GM12878 (cell line): ENCODE results near the gene CYBC1. TPM values are rescaled to one million over a fixed set of nuclear protein-coding genes. Genes with fewer than 3 reads are reported as not detected.
"Not testable (repeated sequence)": the region's sequence is repeated elsewhere in the genome, so short reads cannot be mapped to it uniquely, and the experiment has no call there.

ENCODE experiments used
- ATAC-seq: fragments of 200-7000 bp; cut with Tn5 transposase; 3 replicates; pipeline ENCODE4 v1.9.1; 2020; ENCODE audit warnings: mild to moderate bottlenecking, moderate library complexity
- BruUV-seq: library from RNA; stranded (reverse); fragments of 400-500 nt; replicated peaks from 2 replicates; lab custom pipeline; 2021; lab: Mats Ljungman, UMichigan
- CTCF ChIA-PET: fragments of 300-600 bp; sonication (Branson Sonifier 250); formaldehyde crosslinking; extraction: SDS; loops from one replicate; lab custom pipeline; 2021; ENCODE audit warnings: inconsistent platforms; lab: Yijun Ruan, JAX
- POLR2A ChIA-PET: fragments of 350-600 bp; formaldehyde crosslinking; extraction: SDS; loops from one replicate; lab custom pipeline; 2021; ENCODE audit warnings: inconsistent platforms; lab: Charles Lee
- RAD21 ChIA-PET: fragments of 300-600 bp; sonication (Branson Sonifier 250); formaldehyde crosslinking; loops from one replicate; lab custom pipeline; 2023; ENCODE audit warnings: antibody characterized with exemption; ENCODE audit not compliant: unreplicated experiment; lab: Charles Lee
- SMC1A ChIA-PET: fragments of 300-600 bp; sonication (Branson Sonifier 250); formaldehyde crosslinking; loops from one replicate; lab custom pipeline; 2023; ENCODE audit not compliant: unreplicated experiment, uncharacterized antibody; lab: Charles Lee
- DNase-seq: peaks from one replicate; pipeline ENCODE4 v3.0.0-alpha.2; 2011; ENCODE audit warnings: low read depth, low spot score
- FAIRE-seq: peaks from 3 replicates; lab custom pipeline; 2011; peaks lifted over from hg19 to GRCh38; lab: Jason Lieb, UNC
- H2AFZ ChIP-seq: 2 replicates; pipeline ENCODE4 v1.6.0; 2011; ENCODE audit warnings: low read depth, low read length, control low read depth; ENCODE audit not compliant: control insufficient read depth
- H3K27ac ChIP-seq: 2 replicates; pipeline ENCODE4 v1.5.1; 2011; ENCODE audit warnings: control low read depth; ENCODE audit not compliant: control insufficient read depth, insufficient read depth
- H3K27me3 ChIP-seq, 2 experiments: replicated peaks in 1 of 2; 2 replicates each; pipeline versions ENCODE4 v1.6.0 to v1.6.1; 2011; ENCODE audit warnings: low read length in 1 of 2; ENCODE audit not compliant: control insufficient read depth in 2 of 2, insufficient read depth in 2 of 2
- H3K36me3 ChIP-seq, 2 experiments: 2 replicates each; pipeline ENCODE4 v1.5.1; 2011; ENCODE audit warnings: low read length in 1 of 2; ENCODE audit not compliant: control insufficient read depth in 2 of 2, insufficient read depth in 2 of 2
- H3K4me1 ChIP-seq: 2 replicates; pipeline ENCODE4 v1.6.1; 2011; ENCODE audit warnings: mild to moderate bottlenecking, low read length, moderate library complexity, mixed read lengths; ENCODE audit not compliant: control insufficient read depth, insufficient read depth
- H3K4me2 ChIP-seq: 2 replicates; pipeline ENCODE4 v1.6.0; 2011; ENCODE audit warnings: control low read depth; ENCODE audit not compliant: control insufficient read depth, insufficient read depth
- H3K4me3 ChIP-seq: fragments of 200-600 bp; sonication (generic); 2 replicates; pipeline ENCODE4 v1.5.1; 2016
- H3K79me2 ChIP-seq: 2 replicates; pipeline ENCODE4 v1.6.0; 2011; ENCODE audit warnings: low read length; ENCODE audit not compliant: control insufficient read depth, insufficient read depth
- H3K9ac ChIP-seq: 2 replicates; pipeline ENCODE4 v1.8.0; 2011; ENCODE audit warnings: low read length, control low read depth, mixed read lengths; ENCODE audit not compliant: control insufficient read depth, insufficient read depth
- H3K9me3 ChIP-seq: replicated peaks from 3 replicates; pipeline ENCODE4 v1.5.1; 2011; ENCODE audit warnings: mild to moderate bottlenecking, low read length; ENCODE audit not compliant: control insufficient read depth, insufficient read depth
- H4K20me1 ChIP-seq: 2 replicates; pipeline ENCODE4 v1.6.0; 2011; ENCODE audit not compliant: control insufficient read depth, insufficient read depth
- BCL11A ChIP-seq: IDR thresholded peaks from 2 replicates; pipeline ENCODE4 v1.6.1; 2011; ENCODE audit warnings: low read depth, low read length
- CBX3 ChIP-seq: fragments of 200-600 bp; sonication (generic); IDR thresholded peaks from 2 replicates; pipeline ENCODE4 v1.6.1; 2016; ENCODE audit warnings: low read depth, borderline replicate concordance
- FOS ChIP-seq: IDR thresholded peaks from 3 replicates; pipeline ENCODE4 v1.6.1; 2011; ENCODE audit warnings: borderline replicate concordance; ENCODE audit not compliant: insufficient read length; ENCODE audit errors: extremely low read depth
- GABPA ChIP-seq: IDR thresholded peaks from 2 replicates; pipeline ENCODE4 v1.6.1; 2014; ENCODE audit warnings: antibody characterized with exemption, low read depth, mild to moderate bottlenecking, inconsistent platforms
- GATAD2B ChIP-seq: fragments of 450-650 bp; conservative IDR thresholded peaks from 2 replicates; pipeline ENCODE4 v1.6.1; 2017; ENCODE audit warnings: low read depth, mild to moderate bottlenecking, moderate library complexity
- HDGF ChIP-seq: fragments of 450-650 bp; IDR thresholded peaks from 2 replicates; pipeline ENCODE4 v1.6.1; 2016; ENCODE audit warnings: antibody characterized with exemption
- JUNB ChIP-seq: IDR thresholded peaks from 2 replicates; pipeline ENCODE4 v1.6.1; 2016; ENCODE audit warnings: antibody characterized with exemption, mild to moderate bottlenecking
- NR2C2 ChIP-seq: IDR thresholded peaks from 2 replicates; pipeline ENCODE4 v1.6.1; 2011; ENCODE audit warnings: borderline replicate concordance, low read depth; ENCODE audit not compliant: control insufficient read depth, insufficient read length
- YBX1 ChIP-seq: fragments of 450-650 bp; IDR thresholded peaks from 2 replicates; pipeline ENCODE4 v1.6.1; 2016; ENCODE audit warnings: antibody characterized with exemption
- ZNF207 ChIP-seq: fragments of 450-650 bp; IDR thresholded peaks from 2 replicates; pipeline ENCODE4 v1.6.1; 2014; ENCODE audit warnings: antibody characterized with exemption, mild to moderate bottlenecking, borderline replicate concordance
- WGBS: methylation state at CpG from one replicate; pipeline ENCODE4 v1.1.6; 2016; ENCODE audit warnings: low lambda C conversion rate; ENCODE audit not compliant: insufficient replicate concordance, insufficient coverage; ENCODE audit errors: missing lambda C conversion rate; 5-methylcytosine and 5-hydroxymethylcytosine counted together
- in situ Hi-C: fragments of 300-500 bp; cut with MboI; formaldehyde crosslinking; loops from 9 replicates; pipeline ENCODE4 v1.14.3; 2018; ENCODE audit warnings: mixed read lengths
- intact Hi-C: fragments of 100-400 bp; cut with micrococcal nuclease; formaldehyde crosslinking; loops from one replicate; pipeline ENCODE4 v1.14.2; 2022; ENCODE audit not compliant: unreplicated experiment
- polyA plus RNA-seq, 11 experiments: library from polyadenylated mRNA; depleted of rRNA in 4 of 11; unstranded in 6 of 11; stranded (reverse) in 5 of 11; fragments of >200 nt; fragmentation: Nextera tagmentation in 4 of 11; fragmentation: Illumina TruSeq in 1 of 11; extraction: Ambion mirVana in 4 of 11; extraction: Trizol in 1 of 11; gene quantifications; 1 replicate in 1 of 11; 2 replicates in 10 of 11; pipeline versions ENCODE4 v1.2.1 to v1.2.3, GENCODE V29; 2011 to 2016; ENCODE audit warnings: inconsistent platforms in 2 of 11, missing spikeins in 2 of 11, low read depth in 1 of 11
- total RNA-seq, 4 experiments: library from RNA; depleted of rRNA in 3 of 4; stranded (reverse); fragments of >200 nt in 3 of 4; fragmentation: Illumina TruSeq in 1 of 4; extraction: Trizol in 1 of 4; gene quantifications; 2 replicates each; pipeline versions ENCODE4 v1.2.1 to v1.2.3, GENCODE V29; 2013 to 2021
- TF ChIP-seq, protein P1 (sequence below), 3 experiments: IDR thresholded peaks in 2 of 3; conservative IDR thresholded peaks in 1 of 3; 2 replicates each; pipeline ENCODE4 v1.5.1; 2011; ENCODE audit warnings: low read depth in 3 of 3, low read length in 3 of 3, mild to moderate bottlenecking in 3 of 3, control low read depth in 2 of 3, moderate library complexity in 2 of 3, inconsistent platforms in 1 of 3, mixed read lengths in 1 of 3; ENCODE audit not compliant: control insufficient read depth in 2 of 3, insufficient read depth in 1 of 3; ENCODE audit errors: extremely low read depth in 1 of 3
- TF ChIP-seq, protein P2 (sequence below): IDR thresholded peaks from 2 replicates; pipeline ENCODE4 v1.6.1; 2012; ENCODE audit warnings: low read depth, low read length, improper control_type of control experiment
- TF ChIP-seq, protein P3 (sequence below): IDR thresholded peaks from 2 replicates; pipeline ENCODE4 v1.6.1; 2011; ENCODE audit warnings: low read depth, mild to moderate bottlenecking, low read length, moderate library complexity, borderline replicate concordance; ENCODE audit errors: extremely low read depth

Gene CYBC1
- total and polyA plus RNA-seq, 10 of the 15 experiments (the other 5 are each of a cell fraction or from before 2014, with no cell fraction given) = 4.2 to 162 (median 133) TPM

DNA sequence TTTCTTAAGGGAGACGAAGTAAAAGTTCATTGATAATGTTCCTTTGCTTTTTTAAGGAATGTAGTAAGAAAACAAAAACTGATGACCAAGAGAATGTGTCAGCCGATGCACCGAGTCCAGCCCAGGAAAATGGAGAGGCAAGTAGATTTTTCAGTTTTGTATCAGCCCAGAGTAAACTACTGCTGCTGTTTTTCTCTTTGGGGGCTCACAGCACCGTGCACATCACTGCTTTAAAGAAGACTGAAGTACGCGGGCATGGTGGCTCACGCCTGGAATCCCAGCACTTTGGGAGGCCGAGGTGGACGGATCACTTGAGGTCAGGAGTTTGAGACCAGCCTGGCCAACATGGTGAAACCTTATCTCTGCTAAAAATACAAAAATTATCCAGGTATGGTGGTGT is 9.4 kb upstream of the CYBC1 start:
- Histone ChIP-seq H3K79me2 (peaks cover 10% of the 10 kb centered on the region), H3K4me2 (peak overlapping the region; percentile 79; the same call in 1 of the 2 replicates), H3K36me3 (peaks cover 15 to 33% of the 10 kb centered on the region in 2 experiments)
- H3K4me1 ChIP-seq, H3K9ac ChIP-seq, BruUV-seq, H2AFZ ChIP-seq, ATAC-seq, DNase-seq, H3K27me3 ChIP-seq, H3K9me3 ChIP-seq, H4K20me1 ChIP-seq, SMC1A ChIA-PET, H3K27ac ChIP-seq, in situ Hi-C loops, H3K4me3 ChIP-seq, FAIRE-seq, intact Hi-C loops: not testable (repeated sequence)
- ChIA-PET CTCF (interaction anchor here (2.0 kb wide), 1 partner anchor 91 kb away, joined by 6 read pairs; no protein-coding TSS in a partner anchor), POLR2A (interaction anchor here (0.8 to 0.9 kb wide), 2 partner anchors 37 to 109 kb away, joined by 3 read pairs; no protein-coding TSS in a partner anchor), RAD21 (interaction anchor here (1.4 kb wide), 1 partner anchor 91 kb away, joined by 3 read pairs; no protein-coding TSS in a partner anchor)
- 91% methylated on average over 9 of the region's 9 CpGs for WGBS

DNA sequence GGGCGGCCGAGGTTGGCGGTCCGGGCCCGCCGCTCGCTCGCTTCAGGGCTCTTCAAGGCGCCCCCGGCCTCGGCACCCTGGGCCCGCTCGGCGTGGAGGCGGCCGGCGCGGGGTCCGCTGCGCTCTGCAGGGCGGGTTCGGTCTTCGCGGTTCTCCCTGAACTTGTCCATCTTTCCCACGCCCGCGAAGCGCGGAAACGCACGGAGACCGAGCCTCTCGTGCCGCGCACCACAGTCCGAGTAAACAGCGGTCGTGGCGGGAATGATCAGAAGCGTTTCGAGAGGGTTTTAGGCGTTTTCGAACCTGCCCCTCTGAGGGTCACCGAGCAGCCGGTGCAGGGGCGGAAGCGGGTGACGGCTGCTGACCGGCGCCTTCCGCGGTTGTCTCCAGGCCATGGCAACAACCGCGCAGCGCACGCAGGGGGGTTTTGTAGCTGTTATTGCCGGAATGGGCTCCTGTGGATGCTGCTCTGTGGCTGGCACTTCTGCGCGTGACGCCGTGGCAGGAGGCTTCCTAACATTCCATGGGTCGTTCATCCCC is 8.4 kb upstream of the CYBC1 start:
- POLR2A ChIA-PET = interaction anchor here (0.6 to 1.8 kb wide), 5 partner anchors 10 to 132 kb away, joined by 3 to 16 read pairs (median 3); no protein-coding TSS in a partner anchor
- no peak for DNase-seq
- peaks cover 10% of the 10 kb centered on the region for H3K79me2 ChIP-seq
- TF ChIP-seq CBX3 (no peak), YBX1 (no peak), NR2C2 (no peak), GATAD2B (peak; percentile 12; the same call in 1 of the 2 replicates), JUNB (no peak), HDGF (no peak), ZNF207 (no peak), FOS (no peak), BCL11A (0 out of 2 replicates have a peak, but pooled peaks have one; percentile 23), GABPA (no peak)
- TF ChIP-seq, protein P1, sequence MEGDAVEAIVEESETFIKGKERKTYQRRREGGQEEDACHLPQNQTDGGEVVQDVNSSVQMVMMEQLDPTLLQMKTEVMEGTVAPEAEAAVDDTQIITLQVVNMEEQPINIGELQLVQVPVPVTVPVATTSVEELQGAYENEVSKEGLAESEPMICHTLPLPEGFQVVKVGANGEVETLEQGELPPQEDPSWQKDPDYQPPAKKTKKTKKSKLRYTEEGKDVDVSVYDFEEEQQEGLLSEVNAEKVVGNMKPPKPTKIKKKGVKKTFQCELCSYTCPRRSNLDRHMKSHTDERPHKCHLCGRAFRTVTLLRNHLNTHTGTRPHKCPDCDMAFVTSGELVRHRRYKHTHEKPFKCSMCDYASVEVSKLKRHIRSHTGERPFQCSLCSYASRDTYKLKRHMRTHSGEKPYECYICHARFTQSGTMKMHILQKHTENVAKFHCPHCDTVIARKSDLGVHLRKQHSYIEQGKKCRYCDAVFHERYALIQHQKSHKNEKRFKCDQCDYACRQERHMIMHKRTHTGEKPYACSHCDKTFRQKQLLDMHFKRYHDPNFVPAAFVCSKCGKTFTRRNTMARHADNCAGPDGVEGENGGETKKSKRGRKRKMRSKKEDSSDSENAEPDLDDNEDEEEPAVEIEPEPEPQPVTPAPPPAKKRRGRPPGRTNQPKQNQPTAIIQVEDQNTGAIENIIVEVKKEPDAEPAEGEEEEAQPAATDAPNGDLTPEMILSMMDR (IDR thresholded peaks at IDR 0.05 in 2 of 3, conservative IDR thresholded peaks at IDR 0.05 in 1 of 3; ENCODE audit: control insufficient read depth in 2 of 3, extremely low read depth in 1 of 3, insufficient read depth in 1 of 3, low read depth in 3 of 3, low read length in 3 of 3) = no peak
- TF ChIP-seq, protein P2, sequence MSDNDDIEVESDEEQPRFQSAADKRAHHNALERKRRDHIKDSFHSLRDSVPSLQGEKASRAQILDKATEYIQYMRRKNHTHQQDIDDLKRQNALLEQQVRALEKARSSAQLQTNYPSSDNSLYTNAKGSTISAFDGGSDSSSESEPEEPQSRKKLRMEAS = peak; percentile 39
- TF ChIP-seq, protein P3, sequence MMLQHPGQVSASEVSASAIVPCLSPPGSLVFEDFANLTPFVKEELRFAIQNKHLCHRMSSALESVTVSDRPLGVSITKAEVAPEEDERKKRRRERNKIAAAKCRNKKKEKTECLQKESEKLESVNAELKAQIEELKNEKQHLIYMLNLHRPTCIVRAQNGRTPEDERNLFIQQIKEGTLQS = no peak

More for the DNA sequence above, 8.4 kb upstream of the CYBC1 start:
- peak; percentile 30 for ATAC-seq
- peaks cover 6% of the 10 kb centered on the region for H3K4me1 ChIP-seq
- ChIA-PET RAD21 (interaction anchor here (1.4 kb wide), 1 partner anchor 92 kb away, joined by 3 read pairs; no protein-coding TSS in a partner anchor), SMC1A (no interaction called here), CTCF (interaction anchor here (2.0 kb wide), 1 partner anchor 92 kb away, joined by 6 read pairs; no protein-coding TSS in a partner anchor)
- in situ Hi-C loops (no loop called here), intact Hi-C loops (loop anchor here (1.0 kb wide), 2 partner anchors 10 to 35 kb away; no protein-coding TSS in a partner anchor)
- peaks cover 9 to 26% of the 10 kb centered on the region in 2 experiments for H3K36me3 ChIP-seq
- H2AFZ ChIP-seq = peak overlapping the region; percentile 53
- no peaks in the 10 kb centered on the region for H4K20me1 ChIP-seq
- H3K4me3 ChIP-seq = peak overlapping the region; percentile 92
- peak overlapping the region; percentile 58 for H3K27ac ChIP-seq
- BruUV-seq = TSS peak; percentile 52
- H3K9ac ChIP-seq = peak overlapping the region; percentile 92
- H3K9me3 ChIP-seq = no peaks in the 10 kb centered on the region
- no peaks in the 10 kb centered on the region for H3K27me3 ChIP-seq
- peak overlapping the region; percentile 79 for H3K4me2 ChIP-seq
- no peak for FAIRE-seq
- WGBS = 1% methylated on average over 62 of the region's 62 CpGs
